Uterus (tissue), 4 donors: Measurements from ENCODE around the gene ZFYVE27. TPM values are rescaled to one million over a fixed set of nuclear protein-coding genes. Genes with fewer than 3 reads are reported as not detected.

Source experiments
- DNase-seq, 2 donors: peaks; one replicate each; pipeline ENCODE4 v3.0.0-alpha.2; 2019 to 2020
- H3K27ac ChIP-seq, 2 donors: fragments of 200-600 bp; sonication (generic); 1 replicate in 1 of 2; 2 replicates in 1 of 2; pipeline ENCODE4 v1.5.1; 2016 to 2018
- H3K27me3 ChIP-seq, 2 donors: fragments of 200-600 bp; sonication (generic); one replicate each; pipeline ENCODE4 v1.5.1; 2018 to 2019; ENCODE audit warnings: control low read depth in 1 of 2
- H3K36me3 ChIP-seq, 2 donors: fragments of 200-600 bp; sonication (generic); one replicate each; pipeline ENCODE4 v1.5.1; 2019; ENCODE audit warnings: control low read depth in 1 of 2
- H3K4me1 ChIP-seq, 2 donors: fragments of 200-600 bp; sonication (generic); one replicate each; pipeline ENCODE4 v1.5.1; 2018 to 2019; ENCODE audit warnings: control low read depth in 1 of 2
- H3K4me3 ChIP-seq, 2 donors: fragments of 200-600 bp; sonication (generic); 1 replicate in 1 of 2; 2 replicates in 1 of 2; pipeline ENCODE4 v1.5.1; 2018 to 2019; ENCODE audit warnings: mild to moderate bottlenecking in 1 of 2
- H3K9me3 ChIP-seq, 2 donors: fragments of 200-600 bp; sonication (generic); one replicate each; pipeline ENCODE4 v1.5.1; 2019; ENCODE audit warnings: control low read depth in 1 of 2
- CTCF ChIP-seq, 4 experiments: fragments of 200-600 bp in 2 of 4; fragments of 450-650 bp in 2 of 4; sonication (generic) in 2 of 4; IDR thresholded peaks; one replicate each; pipeline ENCODE4 v1.5.1; 2016 to 2019; ENCODE audit warnings: antibody characterized with exemption in 4 of 4, mild to moderate bottlenecking in 2 of 4, moderate library complexity in 1 of 4
- POLR2A ChIP-seq, 2 donors: fragments of 450-650 bp; IDR thresholded peaks; one replicate each; pipeline ENCODE4 v1.6.1; 2016; ENCODE audit warnings: antibody characterized with exemption in 2 of 2, mild to moderate bottlenecking in 1 of 2, moderate library complexity in 1 of 2
- intact Hi-C: fragments of 100-400 bp; cut with DNase I; formaldehyde crosslinking; loops from one replicate; pipeline ENCODE4 v1.15.1; 2023; ENCODE audit warnings: low total_unique reads
- total RNA-seq, 4 donors: library from RNA; depleted of rRNA in 3 of 4; stranded (reverse); fragments of >200 nt in 3 of 4; gene quantifications; one replicate each; pipeline versions ENCODE4 v1.1.0 to v1.2.4, GENCODE V29; 2014 to 2023
- donor health status: DM: yes; HTN: yes; CAD: no.

Gene ZFYVE27
- total RNA-seq, 4 donors from 2014 or later, result 2.8 to 32.3 (median 16.7) TPM

- intact Hi-C loops, result no loop called here
- Histone ChIP-seq H3K4me3 (peak within 1 kb of the TSS; percentile 52 to 80), H3K36me3 (no peaks in the 10 kb centered on the region), H3K9me3 (no peaks in the 10 kb centered on the region), H3K27ac (peak within 1 kb of the TSS; percentile 95 to 98), H3K27me3 (no peaks in the 10 kb centered on the region), H3K4me1 (peaks cover 5 to 9% of the 10 kb centered on the region in 2 donors)
- TF ChIP-seq POLR2A (IDR thresholded peaks at IDR 0.05) (peak in 1 of 2 donors; percentile 11), CTCF (IDR thresholded peaks at IDR 0.05) (no peak)
- DNase-seq, result peak; percentile 89 to 92
These were observed 23.5 kb upstream of the ZFYVE27 start, which contains the start of gene MARVELD1 for GRCh38 chr10:97713339-97713825. TSS of gene MARVELD1 (plus strand) at chr10:97713730. CDS start at chr10:97713877, 147 bp downstream.

- peak overlapping the region; percentile 95 to 98 for H3K27ac ChIP-seq
- H3K4me1 ChIP-seq, result peaks cover 7 to 9% of the 10 kb centered on the region in 2 donors
- DNase-seq, result peak; percentile 72 to 73
- TF ChIP-seq POLR2A (IDR thresholded peaks at IDR 0.05), result peak in 1 of 2 donors; percentile 35
- peak in 3 of 4 experiments; percentile 3 to 23 (median 12) for TF ChIP-seq CTCF (IDR thresholded peaks at IDR 0.05)
- H3K4me3 ChIP-seq, result peak overlapping the region; percentile 52 to 80
- no peaks in the 10 kb centered on the region for H3K9me3 ChIP-seq
- intact Hi-C loops, result no loop called here
- H3K27me3 ChIP-seq, result no peaks in the 10 kb centered on the region
- H3K36me3 ChIP-seq, result no peaks in the 10 kb centered on the region
These were observed 23.0 kb upstream of the ZFYVE27 start for GRCh38 chr10:97713826-97714400.

- Histone ChIP-seq H3K4me1 (peaks cover 7 to 16% of the 10 kb centered on the region in 2 donors), H3K27ac (peak overlapping the region; percentile 95 to 98), H3K9me3 (no peaks in the 10 kb centered on the region), H3K4me3 (peak overlapping the region; percentile 52 to 80), H3K27me3 (no peaks in the 10 kb centered on the region), H3K36me3 (no peaks in the 10 kb centered on the region)
- DNase-seq, result peak; percentile 82 to 87
- TF ChIP-seq CTCF (IDR thresholded peaks at IDR 0.05) (no peak), POLR2A (IDR thresholded peaks at IDR 0.05) (peak; percentile 30 to 41)
- intact Hi-C loops, result no loop called here
These were observed 22.3 kb upstream of the ZFYVE27 start for GRCh38 chr10:97714401-97715258.

GRCh38 chr10:97715259-97715874 lies 21.6 kb upstream of the ZFYVE27 start:
- DNase-seq, result no peak
- Histone ChIP-seq H3K27me3 (no peaks in the 10 kb centered on the region), H3K27ac (peak overlapping the region; percentile 95 to 98), H3K4me1 (peaks cover 4 to 17% of the 10 kb centered on the region in 2 donors), H3K4me3 (peak overlapping the region; percentile 52 to 80), H3K9me3 (no peaks in the 10 kb centered on the region), H3K36me3 (no peaks in the 10 kb centered on the region)
- intact Hi-C loops, result no loop called here
- TF ChIP-seq POLR2A (IDR thresholded peaks at IDR 0.05) (no peak), CTCF (IDR thresholded peaks at IDR 0.05) (no peak)
